ENCODE results near the gene BICC1.
"Not testable (repeated sequence)": the region's sequence is repeated elsewhere in the genome, so short reads cannot be mapped to it uniquely, and the experiment has no call there.

BICC1 gene

DNA sequence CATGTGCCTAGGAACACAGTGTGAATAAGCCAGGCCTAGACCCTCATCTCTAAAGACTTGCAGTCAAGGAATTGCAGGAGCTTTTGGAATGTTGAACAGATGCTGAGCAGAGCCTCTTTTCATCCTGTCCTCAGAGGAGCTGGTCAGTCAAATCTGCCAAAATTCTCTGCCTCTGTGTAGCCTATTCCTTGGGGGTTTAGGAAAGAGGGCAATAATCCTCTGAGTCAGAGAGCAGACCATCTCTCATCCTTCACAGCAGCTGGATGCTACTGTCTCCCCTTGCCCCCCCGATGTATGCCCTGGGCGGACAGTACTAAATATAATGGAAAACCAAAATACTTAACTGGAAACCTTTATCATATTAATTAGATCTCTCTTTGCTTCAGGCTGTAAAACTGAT is 52.6 kb downstream of the BICC1 start:
- no peak for DNase-seq

DNA sequence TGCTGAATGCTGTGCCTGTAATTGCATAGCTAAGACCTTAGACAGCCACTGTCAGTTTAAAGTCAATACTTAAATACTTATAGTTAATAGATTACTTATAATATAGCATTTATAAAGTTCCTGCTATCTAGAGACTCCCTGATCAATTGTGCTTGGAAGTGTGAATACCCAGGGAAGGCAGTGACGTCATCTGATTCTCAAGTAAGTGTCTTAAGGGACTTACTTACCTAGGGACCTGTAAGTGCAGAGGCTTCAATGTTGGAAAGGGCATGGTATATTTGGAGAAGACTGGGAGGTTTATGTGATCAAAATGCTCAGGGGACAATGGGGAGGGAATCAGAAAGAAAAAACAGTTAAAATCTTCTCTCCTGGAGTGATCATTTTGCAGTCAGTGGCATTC is 55.0 kb downstream of the BICC1 start:
- DNase-seq, result no peak

DNA sequence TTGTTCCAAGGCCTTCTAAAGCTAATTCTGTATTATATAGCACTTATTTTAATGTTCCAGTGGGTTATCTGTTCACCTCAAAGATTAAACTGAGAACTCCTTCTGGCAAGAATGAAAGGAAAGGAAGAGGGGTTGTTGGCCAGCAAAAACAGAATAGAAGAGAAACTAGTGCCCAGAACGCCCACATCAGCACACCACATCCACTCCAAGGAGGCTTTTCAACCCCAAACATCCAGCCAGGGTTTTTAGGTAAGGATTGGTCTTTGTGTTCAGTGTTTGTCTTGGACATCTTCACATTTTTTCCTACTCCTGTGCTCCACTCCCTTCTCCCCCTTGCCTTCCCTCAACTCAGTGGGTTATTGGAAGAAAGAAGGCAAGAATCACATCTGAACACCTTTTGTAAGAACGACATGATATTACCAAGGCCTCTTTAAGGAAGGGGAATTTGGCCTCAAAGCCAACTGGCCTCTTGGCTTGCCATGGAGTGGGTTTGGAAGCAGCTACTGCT is 55.8 kb downstream of the BICC1 start:
- DNase-seq, result no peak

GRCh38 chr10:58570307-58570723 is 57.6 kb downstream of the BICC1 start:
- no peak for DNase-seq

GRCh38 chr10:58570979-58571378 is 58.3 kb downstream of the BICC1 start:
- no peak for DNase-seq

DNA sequence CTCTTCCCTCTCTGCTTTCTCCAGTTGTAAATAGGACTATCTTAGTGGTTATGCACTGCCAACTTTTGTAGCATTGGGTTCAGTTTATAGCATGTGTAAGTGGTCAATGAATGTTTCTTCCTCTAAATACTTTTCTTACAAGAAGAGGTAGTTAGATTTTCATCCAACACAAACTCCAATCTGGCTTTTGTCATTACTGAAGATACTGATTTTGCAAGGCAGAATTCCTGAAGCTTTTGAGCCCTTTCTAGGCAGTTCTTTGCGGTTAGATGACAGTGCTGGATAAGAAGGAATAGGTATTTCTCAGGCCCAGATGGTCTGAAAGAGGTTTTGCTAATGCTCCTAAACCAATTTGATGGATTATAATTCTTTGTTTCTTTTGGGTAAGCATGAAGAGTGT is 60.5 kb downstream of the BICC1 start:
- no peak for DNase-seq

- no peak for DNase-seq
Observed at GRCh38 chr10:58574058-58574457, 61.4 kb downstream of the BICC1 start.

GRCh38 chr10:58575491-58575890 is 62.8 kb downstream of the BICC1 start:
- DNase-seq, result no peak

DNA sequence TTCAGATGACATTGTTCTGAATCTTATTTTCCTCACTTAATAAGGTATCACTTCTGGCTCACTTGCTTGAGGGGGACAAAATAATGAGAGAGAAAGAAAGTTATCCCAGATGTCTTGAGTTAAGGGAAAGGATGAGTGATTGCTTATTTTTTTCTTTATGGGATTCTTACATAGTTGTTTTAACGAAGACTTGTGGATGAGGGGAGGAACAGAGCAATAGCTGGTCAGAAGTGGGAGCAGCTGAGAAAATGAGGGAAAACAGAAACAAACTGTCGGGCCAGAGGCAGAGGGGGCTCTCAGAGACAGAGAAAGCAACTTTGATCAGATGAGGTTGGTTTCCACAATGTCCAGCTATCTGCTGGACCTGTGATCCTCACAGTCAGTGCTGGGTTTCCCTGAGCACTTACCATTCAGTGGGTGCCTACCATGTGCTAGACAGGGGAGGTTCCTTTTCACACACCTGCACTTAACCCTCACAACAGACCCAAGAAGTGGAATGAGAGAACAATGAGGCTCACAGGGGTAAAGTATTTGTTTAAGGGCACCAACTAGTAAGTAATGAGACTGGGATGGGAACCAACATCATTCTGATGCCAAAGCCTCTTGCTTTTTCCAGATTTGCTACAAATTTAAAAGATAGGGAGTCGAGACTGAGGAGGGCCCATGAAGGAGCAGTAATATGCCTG is 64.2 kb downstream of the BICC1 start:
- no peak for DNase-seq

- no peak for DNase-seq
Observed at GRCh38 chr10:58577437-58577777, 64.7 kb downstream of the BICC1 start.

DNA sequence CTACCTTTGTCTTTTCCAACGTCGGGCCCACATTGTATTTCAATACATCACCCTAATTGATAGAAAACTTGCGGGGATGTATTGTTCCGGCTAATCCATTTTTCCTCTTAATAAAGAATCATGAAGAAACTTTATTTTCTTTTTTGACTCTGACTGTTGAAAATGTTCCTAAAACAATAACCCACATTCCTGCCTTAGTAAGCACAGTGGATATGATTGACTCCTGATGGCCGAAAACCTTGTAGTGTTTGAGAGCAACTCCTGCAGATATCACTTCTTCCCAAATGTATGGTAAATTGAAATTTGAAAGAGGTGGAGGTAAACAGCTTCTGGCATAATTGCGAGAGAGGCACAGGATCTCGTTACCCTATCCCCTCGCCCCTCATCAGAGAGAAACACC is 65.7 kb downstream of the BICC1 start:
- DNase-seq, result no peak

- DNase-seq, result no peak
Observed at GRCh38 chr10:58579011-58579655, 66.5 kb downstream of the BICC1 start.

GRCh38 chr10:58582045-58582444 is 69.4 kb downstream of the BICC1 start:
- no peak for DNase-seq

GRCh38 chr10:58585435-58585834 is 72.8 kb downstream of the BICC1 start:
- DNase-seq, result no peak

GRCh38 chr10:58586282-58587245 is 73.9 kb downstream of the BICC1 start:
- no peak for DNase-seq

GRCh38 chr10:58587676-58588075 is 75.0 kb downstream of the BICC1 start:
- no peak for DNase-seq

DNA sequence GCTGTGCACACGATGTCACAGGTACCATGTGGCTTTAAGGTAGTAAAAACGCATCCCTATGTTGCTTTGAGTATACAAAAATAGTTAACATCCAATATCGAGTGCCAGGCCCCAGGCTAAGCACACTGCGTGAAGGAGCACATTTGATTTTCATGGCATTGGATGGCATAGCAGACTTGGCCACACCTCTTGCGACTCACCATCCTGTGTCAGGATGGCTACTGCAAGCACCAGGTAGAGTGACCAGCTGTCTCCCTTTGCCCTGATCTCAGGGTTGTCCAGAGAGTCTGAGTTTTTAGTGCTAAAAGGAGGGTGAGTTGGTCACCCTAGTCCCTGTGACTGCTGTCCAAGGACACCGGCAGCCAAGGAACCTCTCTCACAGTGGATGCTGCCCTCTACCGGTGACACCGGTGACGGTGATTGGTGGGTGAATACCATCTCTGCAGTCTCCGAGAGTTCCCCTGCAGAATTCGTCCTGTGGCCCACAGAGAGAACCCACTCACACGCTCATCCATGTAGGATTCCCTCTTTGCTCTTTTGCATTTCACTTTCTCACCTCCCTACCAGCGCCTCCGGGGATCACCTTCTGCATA is 76.1 kb downstream of the BICC1 start:
- no peak for DNase-seq

DNA sequence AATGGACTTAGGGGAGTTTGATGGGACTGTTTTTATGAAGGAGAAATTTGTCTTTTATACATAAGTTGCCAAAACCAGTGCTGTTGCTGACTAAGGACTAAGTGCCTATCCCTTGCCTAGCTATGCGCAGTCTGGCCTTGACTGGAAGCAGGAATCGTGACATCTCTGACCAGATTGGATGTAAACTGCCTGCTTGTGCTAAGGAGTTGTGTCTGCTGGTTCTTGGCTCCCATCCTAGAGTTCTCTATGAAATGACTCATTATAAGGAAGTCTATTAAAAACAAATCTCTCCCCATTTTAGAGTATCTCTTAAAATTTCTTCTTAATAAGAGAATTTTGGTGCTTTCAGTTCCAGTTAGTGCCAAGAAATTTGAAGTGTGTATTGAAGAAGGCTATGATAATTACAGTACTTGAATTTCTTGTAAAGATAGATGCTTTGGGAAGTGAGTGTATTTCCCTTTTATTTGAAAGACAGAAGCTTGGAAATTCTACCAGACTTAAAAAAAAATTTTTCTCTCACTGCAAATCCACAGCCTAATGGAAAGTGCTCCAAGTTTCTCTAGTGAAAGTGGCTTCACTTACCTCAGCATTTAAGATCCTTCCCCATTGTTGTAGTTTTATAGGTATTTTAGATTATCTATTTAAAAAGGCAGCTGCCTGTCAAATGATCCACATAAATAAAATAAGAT is 77.6 kb downstream of the BICC1 start:
- no peak for DNase-seq

GRCh38 chr10:58590924-58591323 is 78.3 kb downstream of the BICC1 start:
- DNase-seq, result no peak

DNA sequence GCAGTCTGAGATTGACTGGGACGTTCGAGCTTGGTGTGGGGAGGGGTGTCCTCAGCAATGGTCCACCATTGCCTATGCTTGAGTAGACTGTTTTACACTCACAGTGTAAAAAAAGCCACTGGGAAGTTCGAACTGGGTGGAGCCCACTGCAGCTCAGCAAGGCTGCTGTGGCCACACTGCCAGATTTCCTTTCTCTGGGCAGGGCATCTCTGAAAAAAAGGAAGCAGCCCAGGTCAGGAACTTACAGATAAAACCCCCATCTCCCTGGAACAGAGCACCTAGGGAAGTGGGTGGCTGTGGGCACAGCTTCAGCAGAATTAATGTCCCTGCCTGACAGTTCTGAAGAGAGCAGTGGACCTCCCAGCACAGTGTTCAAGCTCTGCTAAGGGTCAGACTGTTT is 80.3 kb downstream of the BICC1 start:
- no peak for DNase-seq

- DNase-seq, result not testable (repeated sequence)
Observed at GRCh38 chr10:58597211-58597610, 84.5 kb downstream of the BICC1 start.

GRCh38 chr10:58599927-58600553 is 87.4 kb downstream of the BICC1 start:
- no peak for DNase-seq

Data from CD4-positive, alpha-beta T cell treated with Interleukin-6 for 4 hours (primary cell).